ENCODE results near the gene NEUROD2.

The NEUROD2 gene

GRCh38 chr17:39608142-39608981 lies 642 bp upstream of the NEUROD2 start:
- TF ChIP-seq TAF1 (IDR thresholded peaks at IDR 0.05; ENCODE audit: borderline replicate concordance, insufficient read depth, low read length) (no peak), FOXP2 (optimal IDR thresholded peaks at IDR 0.05; ENCODE audit: borderline replicate concordance, extremely low read depth, extremely low read length, insufficient read depth) (no peak)

GRCh38 chr17:39607057-39607850 lies 466 bp downstream of the NEUROD2 start:
- no peak for TF ChIP-seq FOXP2 (optimal IDR thresholded peaks at IDR 0.05; ENCODE audit: borderline replicate concordance, extremely low read depth, extremely low read length, insufficient read depth)
- TF ChIP-seq SIN3A (IDR thresholded peaks at IDR 0.05; ENCODE audit: borderline replicate concordance, insufficient read depth, low read length) = no peak
- no peak for TF ChIP-seq POLR2AphosphoS5 (IDR thresholded peaks at IDR 0.05; ENCODE audit: low read depth, low read length)

- no peak for TF ChIP-seq REST (IDR thresholded peaks at IDR 0.05; ENCODE audit: insufficient read depth in 1 of 2, low read depth in 2 of 2, low read length in 2 of 2)
- TF ChIP-seq FOXP2 (optimal IDR thresholded peaks at IDR 0.05; ENCODE audit: borderline replicate concordance, extremely low read depth, extremely low read length, insufficient read depth) = no peak
- no peak for TF ChIP-seq POLR2AphosphoS5 (IDR thresholded peaks at IDR 0.05; ENCODE audit: low read depth, low read length)
- TF ChIP-seq SIN3A (IDR thresholded peaks at IDR 0.05; ENCODE audit: borderline replicate concordance, insufficient read depth, low read length) = no peak
- no peak for TF ChIP-seq TAF1 (IDR thresholded peaks at IDR 0.05; ENCODE audit: borderline replicate concordance, insufficient read depth, low read length)
Measured at GRCh38 chr17:39606434-39607056, 1.2 kb downstream of the NEUROD2 start.

- TF ChIP-seq TAF1 (IDR thresholded peaks at IDR 0.05; ENCODE audit: borderline replicate concordance, insufficient read depth, low read length) (no peak), SIN3A (IDR thresholded peaks at IDR 0.05; ENCODE audit: borderline replicate concordance, insufficient read depth, low read length) (no peak), REST (IDR thresholded peaks at IDR 0.05; ENCODE audit: insufficient read depth in 1 of 2, low read depth in 2 of 2, low read length in 2 of 2) (no peak), POLR2AphosphoS5 (IDR thresholded peaks at IDR 0.05; ENCODE audit: low read depth, low read length) (no peak), FOXP2 (optimal IDR thresholded peaks at IDR 0.05; ENCODE audit: borderline replicate concordance, extremely low read depth, extremely low read length, insufficient read depth) (no peak)
Measured at GRCh38 chr17:39605492-39606433, 2.0 kb downstream of the NEUROD2 start.

GRCh38 chr17:39604911-39605491 lies 2.7 kb downstream of the NEUROD2 start:
- TF ChIP-seq SIN3A (IDR thresholded peaks at IDR 0.05; ENCODE audit: borderline replicate concordance, insufficient read depth, low read length) (no peak), FOXP2 (optimal IDR thresholded peaks at IDR 0.05; ENCODE audit: borderline replicate concordance, extremely low read depth, extremely low read length, insufficient read depth) (no peak), TAF1 (IDR thresholded peaks at IDR 0.05; ENCODE audit: borderline replicate concordance, insufficient read depth, low read length) (no peak), POLR2AphosphoS5 (IDR thresholded peaks at IDR 0.05; ENCODE audit: low read depth, low read length) (no peak), REST (IDR thresholded peaks at IDR 0.05; ENCODE audit: insufficient read depth in 1 of 2, low read depth in 2 of 2, low read length in 2 of 2) (no peak)

All from PFSK-1 (cell line).